HepG2 (cell line): ENCODE measurements around the gene TM6SF1. TPM values are rescaled to one million over a fixed set of nuclear protein-coding genes. Genes with fewer than 3 reads are reported as not detected.

Experiments used
- FOXK1 ChIP-seq: sonication (generic); formaldehyde crosslinking; IDR thresholded peaks from 2 replicates; pipeline ENCODE4 v1.4.0; 2020; ENCODE audit warnings: low read depth, missing genetic modification reagents, borderline replicate concordance
- JARID2 ChIP-seq: sonication (generic); formaldehyde crosslinking; IDR thresholded peaks from 2 replicates; pipeline ENCODE4 v1.8.1; 2023; ENCODE audit warnings: missing genetic modification reagents, inconsistent platforms; ENCODE audit not compliant: insufficient replicate concordance
- MTA3 ChIP-seq: sonication (generic); formaldehyde crosslinking; IDR thresholded peaks from 2 replicates; pipeline ENCODE4 v1.4.0; 2020; ENCODE audit warnings: missing genetic modification reagents
- SRSF4 ChIP-seq: fragments of 200-400 bp; formaldehyde crosslinking; IDR thresholded peaks from one replicate; pipeline ENCODE4 v1.6.1; 2018; ENCODE audit warnings: mild to moderate bottlenecking, low read depth, low read length, moderate library complexity; ENCODE audit not compliant: poor library complexity, severe bottlenecking
- ZBTB21 ChIP-seq: sonication (generic); formaldehyde crosslinking; IDR thresholded peaks from 2 replicates; pipeline ENCODE4 v1.4.0; 2020; ENCODE audit warnings: missing genetic modification reagents
- ZBTB38 ChIP-seq: sonication (generic); formaldehyde crosslinking; IDR thresholded peaks from 2 replicates; pipeline ENCODE4 v1.5.1; 2020; ENCODE audit warnings: mild to moderate bottlenecking, missing genetic modification reagents
- ZBTB42 ChIP-seq: sonication (generic); formaldehyde crosslinking; IDR thresholded peaks from 2 replicates; pipeline ENCODE4 v1.5.0; 2020; ENCODE audit warnings: mild to moderate bottlenecking, missing genetic modification reagents
- ZBTB7B ChIP-seq: sonication (generic); formaldehyde crosslinking; IDR thresholded peaks from 2 replicates; pipeline ENCODE4 v1.4.0; 2020; ENCODE audit warnings: missing genetic modification reagents
- ZNF124 ChIP-seq: sonication (generic); formaldehyde crosslinking; IDR thresholded peaks from 2 replicates; pipeline ENCODE4 v1.4.0; 2020; ENCODE audit warnings: missing genetic modification reagents
- ZNF570 ChIP-seq: sonication (generic); formaldehyde crosslinking; IDR thresholded peaks from 2 replicates; pipeline ENCODE4 v1.4.0; 2020; ENCODE audit warnings: mild to moderate bottlenecking, missing genetic modification reagents, borderline replicate concordance
- ZNF713 ChIP-seq: sonication (generic); formaldehyde crosslinking; IDR thresholded peaks from 2 replicates; pipeline ENCODE4 v1.4.0; 2020; ENCODE audit warnings: mild to moderate bottlenecking, missing genetic modification reagents
- polyA plus RNA-seq, 8 experiments: library from polyadenylated mRNA; depleted of rRNA in 3 of 8; stranded (reverse) in 7 of 8; unstranded in 1 of 8; fragments of >200 nt; fragmentation: Illumina TruSeq in 4 of 8; extraction: Trizol in 4 of 8; gene quantifications; 2 replicates each; pipeline versions ENCODE4 v1.2.1 to v1.2.3, GENCODE V29; 2011 to 2016; ENCODE audit warnings: low read depth in 4 of 8, missing spikeins in 1 of 8, mixed read lengths in 1 of 8; ENCODE audit not compliant: insufficient read depth in 1 of 8
- total RNA-seq, 5 experiments: library from RNA; depleted of rRNA; stranded (reverse); fragments of >200 nt; fragmentation: Illumina TruSeq; extraction: Trizol; gene quantifications; 2 replicates each; pipeline ENCODE4 v1.2.3, GENCODE V29; 2016; ENCODE audit warnings: low read depth in 1 of 5
- TF ChIP-seq, protein P1 (sequence below): sonication (generic); formaldehyde crosslinking; IDR thresholded peaks from 2 replicates; pipeline ENCODE4 v1.5.0; 2020; ENCODE audit warnings: missing genetic modification reagents
- TF ChIP-seq, protein P2 (sequence below): sonication (generic); formaldehyde crosslinking; IDR thresholded peaks from 2 replicates; pipeline ENCODE4 v1.5.0; 2020; ENCODE audit warnings: mild to moderate bottlenecking, missing genetic modification reagents
- TF ChIP-seq, protein P3 (sequence below): sonication (generic); formaldehyde crosslinking; IDR thresholded peaks from 2 replicates; pipeline ENCODE4 v1.5.0; 2020; ENCODE audit warnings: mild to moderate bottlenecking, missing genetic modification reagents
- TF ChIP-seq, protein P4 (sequence below): sonication (generic); formaldehyde crosslinking; conservative IDR thresholded peaks from 2 replicates; pipeline ENCODE4 v1.4.0; 2020; ENCODE audit warnings: missing genetic modification reagents
- TF ChIP-seq, protein P5 (sequence below): sonication (generic); formaldehyde crosslinking; IDR thresholded peaks from 2 replicates; pipeline ENCODE4 v1.9.0; 2022; ENCODE audit warnings: missing genetic modification reagents, mild to moderate bottlenecking, borderline replicate concordance
- TF ChIP-seq, protein P6 (sequence below): sonication (generic); formaldehyde crosslinking; IDR thresholded peaks from 2 replicates; pipeline ENCODE4 v1.5.1; 2020; ENCODE audit warnings: missing genetic modification reagents, mild to moderate bottlenecking, borderline replicate concordance

Gene TM6SF1
- total and polyA plus RNA-seq, 2 of the 13 experiments (the other 11 are each of a cell fraction or from before 2014, with no cell fraction given) = not detected

DNA sequence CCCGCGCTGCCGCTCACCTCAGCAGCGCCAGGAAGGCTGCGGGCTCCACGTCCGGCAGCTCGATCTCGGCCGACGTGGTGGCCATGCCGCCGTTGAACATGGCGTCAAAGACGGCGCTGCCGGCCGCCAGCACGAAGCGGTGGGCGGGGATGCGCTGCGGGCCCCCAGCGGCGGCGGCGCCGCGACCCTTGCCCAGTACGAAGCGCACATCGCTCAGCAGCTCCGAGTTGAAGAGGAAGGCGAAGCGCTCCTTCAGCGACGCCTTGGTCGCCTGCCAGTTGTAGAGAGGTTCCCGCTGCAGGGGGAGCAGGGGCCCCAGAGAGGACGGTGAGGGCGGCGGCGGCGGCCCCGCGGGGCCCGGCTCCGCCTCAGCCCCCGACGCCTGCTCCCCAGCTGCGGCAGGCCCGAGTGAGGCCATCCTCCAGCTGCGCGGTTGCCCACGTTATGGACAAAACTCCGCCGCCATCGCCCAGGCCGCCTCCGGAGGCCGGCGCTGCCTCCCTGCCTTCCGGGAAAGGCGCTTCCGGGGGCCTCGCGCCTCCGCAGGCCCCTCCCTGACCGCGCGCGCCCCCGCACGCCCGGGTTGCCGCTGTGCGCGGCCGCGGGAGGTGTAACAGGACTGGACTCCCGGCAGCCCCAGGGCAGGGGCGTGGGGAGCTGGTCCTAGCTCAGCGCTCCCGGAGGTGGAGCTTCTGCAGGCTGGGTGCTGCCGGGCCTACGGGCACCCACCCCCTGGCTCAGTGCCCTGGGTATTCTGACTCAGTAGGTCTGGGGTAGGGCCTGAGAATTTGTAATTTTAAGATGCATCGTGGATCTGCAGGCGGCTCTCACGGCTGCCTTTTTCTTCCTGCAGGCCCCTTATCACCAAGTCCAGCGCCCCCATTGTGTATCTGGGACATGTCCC, 40.5 kb upstream of the TM6SF1 start, which contains the start of gene BTBD1 (continued):
- TF ChIP-seq MTA3 (no peak), SRSF4 (no peak), ZBTB42 (no peak), ZNF570 (peak; percentile 51; the same call in 1 of the 2 replicates), FOXK1 (CRISPR knock-in tag) (peak; percentile 35; the same call in 1 of the 2 replicates), ZNF713 (CRISPR knock-in tag) (no peak), ZBTB21 (CRISPR knock-in tag) (no peak), ZBTB38 (CRISPR knock-in tag) (no peak; the same call in 1 of the 2 replicates), ZBTB7B (CRISPR knock-in tag) (no peak), ZNF124 (0 out of 2 replicates have a peak, but pooled peaks have one; percentile 33), JARID2 (no peak)
- TF ChIP-seq, protein P1, sequence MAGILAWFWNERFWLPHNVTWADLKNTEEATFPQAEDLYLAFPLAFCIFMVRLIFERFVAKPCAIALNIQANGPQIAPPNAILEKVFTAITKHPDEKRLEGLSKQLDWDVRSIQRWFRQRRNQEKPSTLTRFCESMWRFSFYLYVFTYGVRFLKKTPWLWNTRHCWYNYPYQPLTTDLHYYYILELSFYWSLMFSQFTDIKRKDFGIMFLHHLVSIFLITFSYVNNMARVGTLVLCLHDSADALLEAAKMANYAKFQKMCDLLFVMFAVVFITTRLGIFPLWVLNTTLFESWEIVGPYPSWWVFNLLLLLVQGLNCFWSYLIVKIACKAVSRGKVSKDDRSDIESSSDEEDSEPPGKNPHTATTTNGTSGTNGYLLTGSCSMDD (CRISPR knock-in tag) = no peak
- TF ChIP-seq, protein P2, sequence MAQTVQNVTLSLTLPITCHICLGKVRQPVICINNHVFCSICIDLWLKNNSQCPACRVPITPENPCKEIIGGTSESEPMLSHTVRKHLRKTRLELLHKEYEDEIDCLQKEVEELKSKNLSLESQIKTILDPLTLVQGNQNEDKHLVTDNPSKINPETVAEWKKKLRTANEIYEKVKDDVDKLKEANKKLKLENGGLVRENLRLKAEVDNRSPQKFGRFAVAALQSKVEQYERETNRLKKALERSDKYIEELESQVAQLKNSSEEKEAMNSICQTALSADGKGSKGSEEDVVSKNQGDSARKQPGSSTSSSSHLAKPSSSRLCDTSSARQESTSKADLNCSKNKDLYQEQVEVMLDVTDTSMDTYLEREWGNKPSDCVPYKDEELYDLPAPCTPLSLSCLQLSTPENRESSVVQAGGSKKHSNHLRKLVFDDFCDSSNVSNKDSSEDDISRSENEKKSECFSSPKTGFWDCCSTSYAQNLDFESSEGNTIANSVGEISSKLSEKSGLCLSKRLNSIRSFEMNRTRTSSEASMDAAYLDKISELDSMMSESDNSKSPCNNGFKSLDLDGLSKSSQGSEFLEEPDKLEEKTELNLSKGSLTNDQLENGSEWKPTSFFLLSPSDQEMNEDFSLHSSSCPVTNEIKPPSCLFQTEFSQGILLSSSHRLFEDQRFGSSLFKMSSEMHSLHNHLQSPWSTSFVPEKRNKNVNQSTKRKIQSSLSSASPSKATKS (CRISPR knock-in tag) = no peak
- TF ChIP-seq, protein P3, sequence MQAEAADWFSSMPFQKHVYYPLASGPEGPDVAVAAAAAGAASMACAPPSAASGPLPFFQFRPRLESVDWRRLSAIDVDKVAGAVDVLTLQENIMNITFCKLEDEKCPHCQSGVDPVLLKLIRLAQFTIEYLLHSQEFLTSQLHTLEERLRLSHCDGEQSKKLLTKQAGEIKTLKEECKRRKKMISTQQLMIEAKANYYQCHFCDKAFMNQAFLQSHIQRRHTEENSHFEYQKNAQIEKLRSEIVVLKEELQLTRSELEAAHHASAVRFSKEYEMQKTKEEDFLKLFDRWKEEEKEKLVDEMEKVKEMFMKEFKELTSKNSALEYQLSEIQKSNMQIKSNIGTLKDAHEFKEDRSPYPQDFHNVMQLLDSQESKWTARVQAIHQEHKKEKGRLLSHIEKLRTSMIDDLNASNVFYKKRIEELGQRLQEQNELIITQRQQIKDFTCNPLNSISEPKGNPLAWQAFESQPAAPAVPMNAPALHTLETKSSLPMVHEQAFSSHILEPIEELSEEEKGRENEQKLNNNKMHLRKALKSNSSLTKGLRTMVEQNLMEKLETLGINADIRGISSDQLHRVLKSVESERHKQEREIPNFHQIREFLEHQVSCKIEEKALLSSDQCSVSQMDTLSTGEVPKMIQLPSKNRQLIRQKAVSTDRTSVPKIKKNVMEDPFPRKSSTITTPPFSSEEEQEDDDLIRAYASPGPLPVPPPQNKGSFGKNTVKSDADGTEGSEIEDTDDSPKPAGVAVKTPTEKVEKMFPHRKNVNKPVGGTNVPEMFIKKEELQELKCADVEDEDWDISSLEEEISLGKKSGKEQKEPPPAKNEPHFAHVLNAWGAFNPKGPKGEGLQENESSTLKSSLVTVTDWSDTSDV (CRISPR knock-in tag) = no peak
- TF ChIP-seq, protein P4, sequence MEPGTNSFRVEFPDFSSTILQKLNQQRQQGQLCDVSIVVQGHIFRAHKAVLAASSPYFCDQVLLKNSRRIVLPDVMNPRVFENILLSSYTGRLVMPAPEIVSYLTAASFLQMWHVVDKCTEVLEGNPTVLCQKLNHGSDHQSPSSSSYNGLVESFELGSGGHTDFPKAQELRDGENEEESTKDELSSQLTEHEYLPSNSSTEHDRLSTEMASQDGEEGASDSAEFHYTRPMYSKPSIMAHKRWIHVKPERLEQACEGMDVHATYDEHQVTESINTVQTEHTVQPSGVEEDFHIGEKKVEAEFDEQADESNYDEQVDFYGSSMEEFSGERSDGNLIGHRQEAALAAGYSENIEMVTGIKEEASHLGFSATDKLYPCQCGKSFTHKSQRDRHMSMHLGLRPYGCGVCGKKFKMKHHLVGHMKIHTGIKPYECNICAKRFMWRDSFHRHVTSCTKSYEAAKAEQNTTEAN (CRISPR knock-in tag) = peak; percentile 66; the same call in 1 of the 2 replicates
- TF ChIP-seq, protein P5, sequence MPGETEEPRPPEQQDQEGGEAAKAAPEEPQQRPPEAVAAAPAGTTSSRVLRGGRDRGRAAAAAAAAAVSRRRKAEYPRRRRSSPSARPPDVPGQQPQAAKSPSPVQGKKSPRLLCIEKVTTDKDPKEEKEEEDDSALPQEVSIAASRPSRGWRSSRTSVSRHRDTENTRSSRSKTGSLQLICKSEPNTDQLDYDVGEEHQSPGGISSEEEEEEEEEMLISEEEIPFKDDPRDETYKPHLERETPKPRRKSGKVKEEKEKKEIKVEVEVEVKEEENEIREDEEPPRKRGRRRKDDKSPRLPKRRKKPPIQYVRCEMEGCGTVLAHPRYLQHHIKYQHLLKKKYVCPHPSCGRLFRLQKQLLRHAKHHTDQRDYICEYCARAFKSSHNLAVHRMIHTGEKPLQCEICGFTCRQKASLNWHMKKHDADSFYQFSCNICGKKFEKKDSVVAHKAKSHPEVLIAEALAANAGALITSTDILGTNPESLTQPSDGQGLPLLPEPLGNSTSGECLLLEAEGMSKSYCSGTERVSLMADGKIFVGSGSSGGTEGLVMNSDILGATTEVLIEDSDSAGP (CRISPR knock-in tag) = peak; percentile 71; the same call in 1 of the 2 replicates
- TF ChIP-seq, protein P6, sequence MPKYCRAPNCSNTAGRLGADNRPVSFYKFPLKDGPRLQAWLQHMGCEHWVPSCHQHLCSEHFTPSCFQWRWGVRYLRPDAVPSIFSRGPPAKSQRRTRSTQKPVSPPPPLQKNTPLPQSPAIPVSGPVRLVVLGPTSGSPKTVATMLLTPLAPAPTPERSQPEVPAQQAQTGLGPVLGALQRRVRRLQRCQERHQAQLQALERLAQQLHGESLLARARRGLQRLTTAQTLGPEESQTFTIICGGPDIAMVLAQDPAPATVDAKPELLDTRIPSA (CRISPR knock-in tag) = no peak
